ENCODE results near the gene RLN3. TPM values are rescaled to one million over a fixed set of nuclear protein-coding genes. Genes with fewer than 3 reads are reported as not detected.
"Not testable (repeated sequence)": the region's sequence is repeated elsewhere in the genome, so short reads cannot be mapped to it uniquely, and the experiment has no call there.

The RLN3 gene
- total and polyA plus RNA-seq, 2 experiments from 2014 or later: not detected

GRCh38 chr19:14048443-14049153, 20.6 kb downstream of the RLN3 start:
- peak; percentile 48 for DNase-seq

GRCh38 chr19:14050512-14050911, 22.6 kb downstream of the RLN3 start:
- no peaks in the 10 kb centered on the region for H4K20me1 ChIP-seq (ENCODE audit: insufficient read depth)
- H3K27me3 ChIP-seq (replicated peaks; ENCODE audit: insufficient read depth): no peaks in the 10 kb centered on the region
- no peaks in the 10 kb centered on the region for H3F3A ChIP-seq (ENCODE audit: insufficient read depth)
- no peaks in the 10 kb centered on the region for H3K79me2 ChIP-seq (ENCODE audit: insufficient read depth)
- H3K36me3 ChIP-seq (ENCODE audit: low read depth): no peaks in the 10 kb centered on the region
- no peak overlapping the region for H3K27ac ChIP-seq
- no peak overlapping the region for H3K9ac ChIP-seq
- no peak overlapping the region for H3K4me3 ChIP-seq
- 81 to 83% methylated on average over 4 of the region's 4 CpGs for WGBS, 2 experiments (ENCODE audit: low coverage in 1 of 2, low lambda C conversion rate in 2 of 2, missing lambda C conversion rate in 2 of 2)
- no peak for DNase-seq
- H2AFZ ChIP-seq: no peak overlapping the region
- no peaks in the 10 kb centered on the region for H3K9me2 ChIP-seq (ENCODE audit: insufficient read depth)
- H3K4me1 ChIP-seq (ENCODE audit: insufficient read depth): no peaks in the 10 kb centered on the region
- TF ChIP-seq EZH2 (IDR thresholded peaks at IDR 0.05; ENCODE audit: insufficient read depth, poor library complexity, severe bottlenecking) (no peak), EZH2phosphoT487 (IDR thresholded peaks at IDR 0.05; ENCODE audit: insufficient read depth, low read depth) (no peak)
- in situ Hi-C loops (cut with MboI): no loop called here
- H3K9me3 ChIP-seq (ENCODE audit: low read depth): no peaks in the 10 kb centered on the region
- no peak overlapping the region for H3K4me2 ChIP-seq (ENCODE audit: unreplicated experiment)

More at GRCh38 chr19:14048443-14049153, 20.6 kb downstream of the RLN3 start:
- no peak overlapping the region for H2AFZ ChIP-seq
- H3K79me2 ChIP-seq (ENCODE audit: insufficient read depth): no peaks in the 10 kb centered on the region
- H3F3A ChIP-seq (ENCODE audit: insufficient read depth): no peaks in the 10 kb centered on the region
- no peaks in the 10 kb centered on the region for H3K9me2 ChIP-seq (ENCODE audit: insufficient read depth)
- no peak overlapping the region for H3K9ac ChIP-seq
- in situ Hi-C loops (cut with MboI): loop anchor here (10.0 kb wide), 1 partner anchor 164 kb away; no protein-coding TSS in a partner anchor
- no peak overlapping the region for H3K27ac ChIP-seq
- no peaks in the 10 kb centered on the region for H3K27me3 ChIP-seq (replicated peaks; ENCODE audit: insufficient read depth)
- no peak for TF ChIP-seq EZH2phosphoT487 (IDR thresholded peaks at IDR 0.05; ENCODE audit: insufficient read depth, low read depth)
- no peak for TF ChIP-seq EZH2 (IDR thresholded peaks at IDR 0.05; ENCODE audit: insufficient read depth, poor library complexity, severe bottlenecking)
- H4K20me1 ChIP-seq (ENCODE audit: insufficient read depth): no peaks in the 10 kb centered on the region
- no peak overlapping the region for H3K4me3 ChIP-seq
- no peaks in the 10 kb centered on the region for H3K9me3 ChIP-seq (ENCODE audit: low read depth)
- H3K4me1 ChIP-seq (ENCODE audit: insufficient read depth): no peaks in the 10 kb centered on the region
- WGBS, 2 experiments (ENCODE audit: low coverage in 1 of 2, low lambda C conversion rate in 2 of 2, missing lambda C conversion rate in 2 of 2): 75 to 76% methylated on average over 8 of the region's 8 CpGs
- H3K36me3 ChIP-seq (ENCODE audit: low read depth): no peaks in the 10 kb centered on the region
- no peak overlapping the region for H3K4me2 ChIP-seq (ENCODE audit: unreplicated experiment)

GRCh38 chr19:14050961-14051360, 23.0 kb downstream of the RLN3 start:
- H3F3A ChIP-seq (ENCODE audit: insufficient read depth); in situ Hi-C loops (cut with MboI); H3K27me3 ChIP-seq (replicated peaks; ENCODE audit: insufficient read depth); H4K20me1 ChIP-seq (ENCODE audit: insufficient read depth); H3K9me3 ChIP-seq (ENCODE audit: low read depth); H2AFZ ChIP-seq; H3K79me2 ChIP-seq (ENCODE audit: insufficient read depth); H3K27ac ChIP-seq; H3K4me3 ChIP-seq; H3K4me1 ChIP-seq (ENCODE audit: insufficient read depth); H3K9me2 ChIP-seq (ENCODE audit: insufficient read depth); H3K9ac ChIP-seq; DNase-seq; H3K4me2 ChIP-seq (ENCODE audit: unreplicated experiment); H3K36me3 ChIP-seq (ENCODE audit: low read depth): not testable (repeated sequence)
- WGBS, 2 experiments (ENCODE audit: low coverage in 1 of 2, low lambda C conversion rate in 2 of 2, missing lambda C conversion rate in 2 of 2): 92 to 94% methylated on average over 11 of the region's 11 CpGs

GRCh38 chr19:14051980-14052379, 24.0 kb downstream of the RLN3 start:
- 83 to 93% methylated on average over 7 to 9 of the region's 9 CpGs for WGBS, 2 experiments (ENCODE audit: low coverage in 1 of 2, low lambda C conversion rate in 2 of 2, missing lambda C conversion rate in 2 of 2)
- TF ChIP-seq EZH2 (IDR thresholded peaks at IDR 0.05; ENCODE audit: insufficient read depth, poor library complexity, severe bottlenecking) (no peak), EZH2phosphoT487 (IDR thresholded peaks at IDR 0.05; ENCODE audit: insufficient read depth, low read depth) (no peak)
- Histone ChIP-seq H3K4me3 (no peak overlapping the region), H3K36me3 (ENCODE audit: low read depth) (no peaks in the 10 kb centered on the region), H3F3A (ENCODE audit: insufficient read depth) (no peaks in the 10 kb centered on the region), H3K4me1 (ENCODE audit: insufficient read depth) (no peaks in the 10 kb centered on the region), H3K9me3 (ENCODE audit: low read depth) (no peaks in the 10 kb centered on the region), H3K4me2 (ENCODE audit: unreplicated experiment) (no peak overlapping the region), H3K79me2 (ENCODE audit: insufficient read depth) (no peaks in the 10 kb centered on the region), H3K9me2 (ENCODE audit: insufficient read depth) (no peaks in the 10 kb centered on the region), H2AFZ (no peak overlapping the region), H3K27me3 (replicated peaks; ENCODE audit: insufficient read depth) (no peaks in the 10 kb centered on the region), H3K27ac (no peak overlapping the region), H4K20me1 (ENCODE audit: insufficient read depth) (no peaks in the 10 kb centered on the region), H3K9ac (no peak overlapping the region)
- in situ Hi-C loops (cut with MboI): no loop called here
- DNase-seq: no peak
